ENCODE data around the gene CDK12.

DNA sequence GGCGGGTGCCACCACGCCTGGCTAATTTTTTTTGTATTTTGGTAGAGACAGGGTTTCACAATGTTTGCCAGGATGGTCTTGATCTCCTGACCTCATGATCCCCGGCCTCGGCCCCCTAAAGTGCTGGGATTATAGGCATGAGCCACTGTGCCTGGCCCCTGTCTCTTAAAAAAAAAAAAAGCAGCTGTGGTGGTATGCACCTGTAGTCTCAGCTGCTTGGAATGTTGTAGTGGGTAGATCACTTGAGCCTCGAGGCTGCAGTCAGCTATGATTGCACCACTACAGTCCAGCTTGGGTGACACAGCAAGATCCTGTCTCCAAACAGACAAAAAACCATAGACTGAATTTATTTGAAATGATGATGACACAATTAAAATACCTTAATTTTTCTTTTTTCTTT lies 24.3 kb downstream of the CDK12 start:
- TF ChIP-seq ZNF347 (CRISPR knock-in tag; IDR thresholded peaks at IDR 0.05; ENCODE audit: low read depth) (no peak), ZNF512 (tag; IDR thresholded peaks at IDR 0.05) (no peak), TBL1XR1 (IDR thresholded peaks at IDR 0.05; ENCODE audit: low read length in 2 of 2) (no peak), TAF15 (IDR thresholded peaks at IDR 0.05; ENCODE audit: low read depth, low read length) (no peak)
- TF ChIP-seq, protein P1, sequence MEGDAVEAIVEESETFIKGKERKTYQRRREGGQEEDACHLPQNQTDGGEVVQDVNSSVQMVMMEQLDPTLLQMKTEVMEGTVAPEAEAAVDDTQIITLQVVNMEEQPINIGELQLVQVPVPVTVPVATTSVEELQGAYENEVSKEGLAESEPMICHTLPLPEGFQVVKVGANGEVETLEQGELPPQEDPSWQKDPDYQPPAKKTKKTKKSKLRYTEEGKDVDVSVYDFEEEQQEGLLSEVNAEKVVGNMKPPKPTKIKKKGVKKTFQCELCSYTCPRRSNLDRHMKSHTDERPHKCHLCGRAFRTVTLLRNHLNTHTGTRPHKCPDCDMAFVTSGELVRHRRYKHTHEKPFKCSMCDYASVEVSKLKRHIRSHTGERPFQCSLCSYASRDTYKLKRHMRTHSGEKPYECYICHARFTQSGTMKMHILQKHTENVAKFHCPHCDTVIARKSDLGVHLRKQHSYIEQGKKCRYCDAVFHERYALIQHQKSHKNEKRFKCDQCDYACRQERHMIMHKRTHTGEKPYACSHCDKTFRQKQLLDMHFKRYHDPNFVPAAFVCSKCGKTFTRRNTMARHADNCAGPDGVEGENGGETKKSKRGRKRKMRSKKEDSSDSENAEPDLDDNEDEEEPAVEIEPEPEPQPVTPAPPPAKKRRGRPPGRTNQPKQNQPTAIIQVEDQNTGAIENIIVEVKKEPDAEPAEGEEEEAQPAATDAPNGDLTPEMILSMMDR (IDR thresholded peaks at IDR 0.05 in 2 of 3, conservative IDR thresholded peaks at IDR 0.05 in 1 of 3; ENCODE audit: insufficient read depth in 2 of 3, low read depth in 1 of 3, low read length in 3 of 3) = no peak

Data from K562 (cell line).